NCI-H2171 treated with DMSO at 0.1 percent for 48 hours (cell line): Measurements from ENCODE around the gene PPP1R9A.

Experiments
- DNase-seq: peaks from one replicate; lab custom pipeline; 2025; lab: John Stamatoyannopoulos, UW

The PPP1R9A gene

GRCh38 chr7:95321720-95322119, 414.3 kb downstream of the PPP1R9A start:
- DNase-seq, result no peak

DNA sequence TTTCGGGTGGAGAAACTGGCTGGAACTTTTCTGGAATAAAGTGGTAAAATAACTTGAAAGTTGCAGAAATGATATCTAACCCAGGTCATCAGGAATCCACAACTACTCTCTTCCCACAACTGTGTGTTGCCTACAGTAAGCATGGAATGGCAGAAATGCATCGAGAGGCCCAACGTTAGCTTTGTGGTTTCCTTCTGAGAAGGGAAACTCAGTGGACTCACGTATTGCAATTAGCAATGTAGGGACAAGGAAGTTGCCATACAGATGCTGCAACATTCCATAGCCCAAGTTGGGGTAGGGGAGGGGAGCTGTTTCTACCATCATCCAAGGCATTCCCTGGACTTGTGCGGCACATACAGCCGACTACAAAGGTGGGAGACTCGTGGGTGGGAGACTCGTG, 415.0 kb downstream of the PPP1R9A start:
- DNase-seq, result no peak

DNA sequence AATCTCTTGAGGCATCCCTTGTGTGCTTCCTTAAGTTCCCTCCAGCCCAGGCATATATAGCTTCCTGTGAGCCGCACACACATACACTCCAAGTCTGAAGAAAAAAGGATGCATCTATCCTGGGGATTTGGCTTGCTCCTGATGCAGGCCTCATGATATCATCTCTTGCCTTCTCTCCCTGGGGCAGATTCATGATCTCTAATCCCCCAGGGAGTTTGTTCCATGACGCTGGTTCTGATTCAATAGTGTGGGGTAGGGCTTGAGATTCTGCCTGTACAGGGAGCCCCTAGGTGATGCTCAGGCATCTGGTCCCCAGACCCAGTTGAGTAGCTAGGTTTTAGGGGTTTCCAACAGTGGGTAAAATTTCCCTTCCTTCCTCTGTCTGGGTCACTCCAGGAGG, 415.5 kb downstream of the PPP1R9A start:
- DNase-seq, result no peak

DNA sequence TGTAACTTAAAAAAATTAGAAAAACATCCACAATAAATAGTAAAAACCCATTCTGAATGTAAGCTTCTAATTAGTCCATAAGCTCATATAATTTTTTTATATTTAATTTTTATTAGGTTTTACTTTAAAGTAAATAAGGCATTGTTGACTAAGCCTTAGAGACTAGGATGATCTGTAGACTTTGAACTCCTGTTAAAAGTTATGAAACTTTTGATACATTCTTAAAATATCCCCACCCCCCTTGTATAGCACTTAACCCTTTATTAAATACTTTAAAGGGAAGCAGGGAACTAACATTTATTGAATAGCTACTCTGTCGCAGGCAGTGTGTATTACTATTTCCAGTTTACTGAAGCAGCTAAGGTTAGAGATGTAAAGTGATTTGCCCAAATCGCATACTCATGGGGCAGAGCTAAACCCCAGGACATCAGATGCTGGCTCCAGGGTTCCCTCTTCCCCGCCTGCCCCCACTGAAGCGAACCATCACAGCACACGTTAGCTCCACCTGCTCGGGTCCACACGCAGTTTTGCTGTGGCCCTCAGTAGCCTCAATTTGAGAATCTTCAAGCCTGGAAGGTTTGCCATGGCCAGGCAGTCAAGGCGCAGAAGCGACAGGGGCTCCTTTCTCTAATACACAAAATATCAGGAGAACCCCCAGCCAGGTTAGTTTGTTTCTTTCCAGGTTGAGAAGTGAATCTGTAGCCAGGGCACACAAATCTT, 416.2 kb downstream of the PPP1R9A start:
- DNase-seq, result no peak

- no peak for DNase-seq
These were observed 417.0 kb downstream of the PPP1R9A start, which contains the start of gene PON1 for GRCh38 chr7:95324431-95324830. Gene PON1 (minus strand): TSS chr7:95324532. CDS start chr7:95324475, 57 bp downstream.

GRCh38 chr7:95327356-95327755, 420.0 kb downstream of the PPP1R9A start:
- DNase-seq, result no peak

DNA sequence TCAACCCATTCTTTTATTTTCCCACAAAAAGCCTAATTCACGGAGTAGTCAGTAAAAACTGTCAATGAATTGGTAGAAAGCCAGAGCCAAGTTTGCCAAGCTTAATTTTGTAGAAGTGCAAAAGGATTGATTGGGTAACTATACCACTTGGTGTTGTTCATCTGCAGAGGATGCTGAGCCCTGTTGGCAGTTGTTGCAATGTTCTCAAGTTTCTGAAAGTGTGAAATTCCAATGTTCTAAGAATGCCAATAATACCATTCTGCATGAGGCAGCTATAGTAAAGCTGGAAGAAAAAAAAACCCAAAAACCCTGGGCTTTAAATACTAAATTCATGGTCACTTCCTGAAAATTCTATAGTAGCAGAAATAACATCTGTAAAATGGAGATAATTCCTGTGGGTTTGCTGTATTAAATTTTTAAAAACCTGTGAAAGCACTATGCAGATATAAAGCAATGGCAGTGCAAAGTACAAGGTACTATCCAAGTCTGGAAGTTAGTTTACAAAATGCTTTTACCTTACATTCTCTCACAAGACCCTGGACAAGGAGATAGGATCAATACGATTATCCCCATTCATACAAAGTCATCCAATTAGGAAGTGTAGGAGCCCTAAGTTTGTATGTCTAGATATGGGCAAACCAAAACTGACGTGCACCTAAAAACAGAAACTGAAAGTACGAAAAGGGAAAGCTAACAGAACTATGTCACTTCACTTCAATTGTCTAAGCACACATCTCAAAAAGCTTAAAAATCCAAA, 423.0 kb downstream of the PPP1R9A start:
- no peak for DNase-seq

DNA sequence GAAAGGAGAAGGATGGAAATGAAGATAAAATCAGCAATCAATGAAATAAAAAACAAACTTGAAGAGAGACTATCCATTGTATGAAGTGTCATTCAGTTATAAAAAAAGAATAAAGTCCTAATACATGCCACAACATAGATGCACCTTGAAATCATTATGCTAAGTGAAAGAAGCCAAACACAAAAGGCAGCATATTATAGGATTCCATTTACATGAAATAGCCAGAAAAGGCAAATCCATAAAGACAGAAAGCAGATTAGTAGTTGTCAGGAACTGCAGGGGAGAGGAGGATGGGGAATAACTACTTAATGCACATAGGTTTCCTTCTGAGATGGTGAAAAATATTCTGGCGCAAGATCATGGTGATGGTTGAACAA, 423.6 kb downstream of the PPP1R9A start:
- no peak for DNase-seq

DNA sequence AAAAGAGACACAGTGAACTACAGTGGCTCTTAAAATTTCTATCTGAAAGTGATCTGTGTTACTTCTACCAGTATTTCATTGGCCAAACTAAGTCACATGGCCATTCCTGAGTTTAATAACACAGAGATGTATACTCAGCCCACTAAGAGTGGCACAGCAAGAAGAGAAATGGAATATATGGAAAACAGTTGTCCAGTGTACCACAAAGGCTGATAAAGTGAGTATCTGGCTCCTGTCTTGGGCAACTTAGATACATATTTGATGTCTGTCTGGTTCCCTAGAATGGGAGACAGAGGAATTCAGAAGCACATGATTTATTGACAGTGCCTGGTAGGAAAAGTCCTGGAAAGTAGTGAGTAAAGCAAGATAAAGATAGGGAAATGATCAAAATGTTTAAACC, 427.1 kb downstream of the PPP1R9A start:
- DNase-seq, result no peak

DNA sequence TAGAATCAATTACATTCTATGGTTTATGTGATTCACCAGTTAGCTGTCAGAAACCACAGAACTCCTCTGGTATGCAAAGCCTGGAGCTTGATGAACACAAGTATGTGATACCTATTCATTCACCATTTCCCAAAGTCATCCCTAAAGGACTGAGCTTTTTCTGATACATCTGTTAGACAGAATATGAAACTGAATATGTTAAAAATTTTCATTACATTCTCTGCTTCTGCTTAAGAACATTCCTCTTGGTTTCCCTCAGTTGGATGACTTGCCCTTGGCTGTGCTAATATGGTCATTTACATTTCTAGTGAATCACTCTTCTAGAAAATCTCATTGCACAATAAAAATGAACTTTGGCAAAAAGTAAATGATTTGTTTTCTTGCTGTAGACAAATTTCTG, 427.7 kb downstream of the PPP1R9A start:
- DNase-seq, result no peak

GRCh38 chr7:95338832-95339231, 431.4 kb downstream of the PPP1R9A start:
- no peak for DNase-seq

- no peak for DNase-seq
These were observed 433.1 kb downstream of the PPP1R9A start for GRCh38 chr7:95340491-95340890.

DNA sequence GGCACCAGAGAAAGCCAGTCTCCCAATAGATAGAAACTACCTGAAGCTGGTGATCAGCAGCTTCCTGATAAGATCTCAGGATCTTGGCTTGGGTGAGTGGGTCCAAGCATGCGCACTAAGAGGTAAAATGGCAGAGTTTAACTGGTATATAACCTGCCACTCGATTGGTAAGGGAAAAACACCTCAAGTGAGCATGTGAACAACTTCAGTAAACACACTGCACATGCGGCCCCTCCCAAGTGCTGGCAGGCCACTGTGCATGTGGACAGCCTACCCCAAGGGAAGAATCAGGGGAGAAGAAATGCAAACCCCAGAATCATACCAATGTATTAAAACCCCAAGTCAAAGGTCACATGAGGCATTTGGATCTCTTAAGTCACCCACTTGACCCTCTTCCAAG, 434.6 kb downstream of the PPP1R9A start:
- DNase-seq, result no peak

DNA sequence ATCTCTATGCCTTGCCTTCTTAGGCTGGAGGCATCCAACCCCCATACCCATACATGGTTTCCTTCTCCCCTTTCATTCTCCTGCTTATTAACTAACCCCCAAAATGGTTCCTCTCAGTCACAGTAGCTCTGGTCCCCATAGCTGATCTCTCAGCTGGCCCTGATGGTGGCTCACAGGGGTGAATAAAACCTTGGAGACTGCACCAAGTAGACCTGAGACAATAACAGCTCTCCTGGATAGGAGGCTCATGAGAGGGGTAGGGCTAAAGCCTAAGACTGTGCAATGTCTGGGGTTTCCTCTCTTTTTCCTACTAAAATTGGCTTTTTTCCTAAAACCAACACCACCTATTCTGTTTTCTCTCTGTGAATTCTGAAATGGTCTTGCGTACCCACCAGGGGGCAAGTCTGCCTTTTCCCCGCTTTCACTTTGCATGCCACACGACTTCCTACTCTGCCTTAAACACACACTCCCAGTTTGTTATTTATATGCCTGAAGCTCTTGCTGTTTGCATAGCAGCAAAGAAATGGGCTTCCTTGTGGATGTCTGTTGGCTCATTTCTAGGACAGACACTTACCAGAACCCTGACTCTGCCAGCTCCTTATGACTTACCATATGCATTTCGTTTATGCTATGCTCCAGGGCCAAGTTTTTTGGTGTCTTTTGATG, 435.4 kb downstream of the PPP1R9A start:
- DNase-seq, result no peak
